Liver (tissue), 4 donors: ENCODE results near the gene NCBP1. TPM values are rescaled to one million over a fixed set of nuclear protein-coding genes. Genes with fewer than 3 reads are reported as not detected.

Experiments
- polyA plus RNA-seq, 2 donors: library from polyadenylated mRNA; stranded (reverse) in 1 of 2; unstranded in 1 of 2; fragments of 200-250 nt in 1 of 2; fragments of >200 nt in 1 of 2; fragmentation: Nextera tagmentation in 1 of 2; extraction: Ambion mirVana in 1 of 2; gene quantifications; one replicate each; pipeline versions ENCODE4 v1.2.1 to v1.2.3, GENCODE V29; 2013 to 2015
- total RNA-seq, 2 donors: library from RNA; depleted of rRNA; stranded (reverse); fragments of >200 nt; gene quantifications; one replicate each; pipeline ENCODE4 v1.2.3, GENCODE V29; 2014
- donor health status: healthy.
- donor health status: healthy.
- donor health status: healthy.

Gene NCBP1
- total and polyA plus RNA-seq, 4 donors = 6.6 to 16.6 (median 12.5) TPM

Other genes with a start within 250 kb of the NCBP1 start
- 1 to 10 TPM; 6.6 to 6.9 TPM for gene TDRD7, start 221.7 kb upstream of the NCBP1 start, total RNA-seq
- gene TDRD7, start 221.7 kb upstream of the NCBP1 start, polyA plus RNA-seq = 1 to 10 TPM; 3.6 to 4.1 TPM
- 10 to 100 TPM in 1 of 2 donors, 1 to 10 TPM in 1; 9.2 to 20.0 TPM for gene TMOD1, start 132.2 kb upstream of the NCBP1 start, total RNA-seq
- gene TMOD1, start 132.2 kb upstream of the NCBP1 start, polyA plus RNA-seq = 10 to 100 TPM; 13.6 to 14.7 TPM
- 10 to 100 TPM in 1 of 2 donors, 1 to 10 TPM in 1; 8.8 to 13.8 TPM for gene TSTD2, start 453 bp upstream of the NCBP1 start, total RNA-seq
- 1 to 10 TPM; 4.6 to 5.4 TPM for gene TSTD2, start 453 bp upstream of the NCBP1 start, polyA plus RNA-seq
- gene XPA, start 63.5 kb downstream of the NCBP1 start, total RNA-seq = 1 to 10 TPM; 6.7 to 6.9 TPM
- 10 to 100 TPM in 1 of 2 donors, 1 to 10 TPM in 1; 6.6 to 19.6 TPM for gene XPA, start 63.5 kb downstream of the NCBP1 start, polyA plus RNA-seq
- not detected for gene FOXE1, start 219.4 kb downstream of the NCBP1 start, total RNA-seq
- gene FOXE1, start 219.4 kb downstream of the NCBP1 start, polyA plus RNA-seq = not detected